SK-N-MC (cell line): ENCODE measurements around the gene TSPAN4.
A peak's percentile ranks its signal among the peaks of the same experiment; 100 is the strongest.

Experiments used
- DNase-seq: peaks from one replicate; pipeline ENCODE4 v3.0.0-alpha.2; 2011; ENCODE audit warnings: low read depth, low spot score
- H3K27ac ChIP-seq: fragments of 200-600 bp; sonication (generic); 2 replicates; pipeline ENCODE4 v1.5.1; 2016; ENCODE audit warnings: mixed run types
- H3K36me3 ChIP-seq: fragments of 200-600 bp; sonication (generic); 2 replicates; pipeline ENCODE4 v1.6.1; 2017; ENCODE audit warnings: antibody characterized with exemption, low read length, mixed read lengths; ENCODE audit not compliant: insufficient read depth
- H3K4me3 ChIP-seq: fragments of 200-600 bp; sonication (generic); 2 replicates; pipeline ENCODE4 v1.5.1; 2016
- H3K9ac ChIP-seq: fragments of 200-600 bp; sonication (generic); 2 replicates; pipeline ENCODE4 v1.8.0; 2017; ENCODE audit warnings: mixed run types, mixed read lengths; ENCODE audit not compliant: insufficient read length
- H3K9me3 ChIP-seq: fragments of 200-600 bp; sonication (generic); 2 replicates; pipeline ENCODE4 v1.6.1; 2017; ENCODE audit warnings: low read depth, mild to moderate bottlenecking, antibody characterized with exemption, low read length, moderate library complexity, mixed read lengths
- EZH2 ChIP-seq: fragments of 200-600 bp; sonication (generic); IDR thresholded peaks from one replicate; pipeline ENCODE4 v1.6.1; 2017; ENCODE audit warnings: antibody characterized with exemption
- FOXP2 ChIP-seq: optimal IDR thresholded peaks from 2 replicates; pipeline ENCODE3; 2011; ENCODE audit warnings: mild to moderate bottlenecking, moderate library complexity; ENCODE audit not compliant: insufficient read depth; ENCODE audit errors: extremely low read length, control extremely low read depth
- POLR2AphosphoS5 ChIP-seq: IDR thresholded peaks from 2 replicates; pipeline ENCODE4 v1.6.1; 2012; ENCODE audit warnings: mild to moderate bottlenecking, low read depth, low read length, borderline replicate concordance

Gene TSPAN4

GRCh38 chr11:820655-821511 lies 21.8 kb upstream of the TSPAN4 start:
- Histone ChIP-seq H3K9me3 (no peaks in the 10 kb centered on the region), H3K4me3 (peak overlapping the region; percentile 88), H3K9ac (peak overlapping the region; percentile 83), H3K36me3 (no peaks in the 10 kb centered on the region; the same call in 1 of the 2 replicates), H3K27ac (no peak overlapping the region)
- TF ChIP-seq FOXP2 (no peak), POLR2AphosphoS5 (no peak), EZH2 (no peak)
- no peak for DNase-seq

- Histone ChIP-seq H3K4me3 (no peak overlapping the region), H3K27ac (no peak overlapping the region), H3K36me3 (no peaks in the 10 kb centered on the region; the same call in 1 of the 2 replicates), H3K9ac (no peak overlapping the region), H3K9me3 (no peaks in the 10 kb centered on the region)
- TF ChIP-seq POLR2AphosphoS5 (no peak), FOXP2 (no peak), EZH2 (no peak)
- DNase-seq, result no peak
Observed at GRCh38 chr11:821512-822371, 20.9 kb upstream of the TSPAN4 start.

GRCh38 chr11:823441-824291 lies 19.0 kb upstream of the TSPAN4 start:
- no peaks in the 10 kb centered on the region; the same call in 1 of the 2 replicates for H3K36me3 ChIP-seq
- H3K4me3 ChIP-seq, result no peak overlapping the region
- no peak for TF ChIP-seq EZH2

GRCh38 chr11:824292-824880 lies 18.3 kb upstream of the TSPAN4 start:
- no peak overlapping the region for H3K4me3 ChIP-seq

More at GRCh38 chr11:823441-824291, 19.0 kb upstream of the TSPAN4 start:
- Histone ChIP-seq H3K9me3 (no peaks in the 10 kb centered on the region), H3K9ac (no peak overlapping the region), H3K27ac (no peak overlapping the region)
- no peak for DNase-seq

GRCh38 chr11:824942-825341 lies 17.7 kb upstream of the TSPAN4 start:
- no peak overlapping the region for H3K4me3 ChIP-seq
- H3K27ac ChIP-seq, result no peak overlapping the region
- H3K36me3 ChIP-seq, result no peaks in the 10 kb centered on the region; the same call in 1 of the 2 replicates
- H3K9me3 ChIP-seq, result no peaks in the 10 kb centered on the region
- no peak for TF ChIP-seq FOXP2
- TF ChIP-seq EZH2, result no peak
- no peak for TF ChIP-seq POLR2AphosphoS5
- H3K9ac ChIP-seq, result no peak overlapping the region
- DNase-seq, result no peak

More at GRCh38 chr11:824292-824880, 18.3 kb upstream of the TSPAN4 start:
- Histone ChIP-seq H3K9ac (no peak overlapping the region), H3K36me3 (no peaks in the 10 kb centered on the region; the same call in 1 of the 2 replicates), H3K9me3 (no peaks in the 10 kb centered on the region), H3K27ac (no peak overlapping the region)
- no peak for TF ChIP-seq POLR2AphosphoS5
- no peak for TF ChIP-seq EZH2
- TF ChIP-seq FOXP2, result no peak
- no peak for DNase-seq

- Histone ChIP-seq H3K4me3 (no peak overlapping the region), H3K36me3 (no peaks in the 10 kb centered on the region; the same call in 1 of the 2 replicates), H3K27ac (no peak overlapping the region), H3K9me3 (no peaks in the 10 kb centered on the region), H3K9ac (no peak overlapping the region)
- DNase-seq, result no peak
- TF ChIP-seq EZH2, result no peak
- no peak for TF ChIP-seq POLR2AphosphoS5
- TF ChIP-seq FOXP2, result no peak
Observed at GRCh38 chr11:825366-826226, 17.1 kb upstream of the TSPAN4 start.

GRCh38 chr11:826227-826621 lies 16.4 kb upstream of the TSPAN4 start:
- no peak overlapping the region for H3K27ac ChIP-seq
- H3K36me3 ChIP-seq, result no peaks in the 10 kb centered on the region; the same call in 1 of the 2 replicates
- H3K4me3 ChIP-seq, result no peak overlapping the region
- no peaks in the 10 kb centered on the region for H3K9me3 ChIP-seq
- no peak for DNase-seq
- TF ChIP-seq POLR2AphosphoS5, result no peak
- H3K9ac ChIP-seq, result no peak overlapping the region
